Kidney tubule cell (primary cell): ENCODE measurements around the gene FUOM.
A peak's percentile ranks its signal among the peaks of the same experiment; 100 is the strongest.

Experiments used
- DNase-seq: peaks from one replicate; pipeline ENCODE4 v3.0.0-alpha.2; 2018; ENCODE audit warnings: low spot score

Gene FUOM

GRCh38 chr10:133366751-133367150, 8.9 kb upstream of the FUOM start:
- DNase-seq: no peak

DNA sequence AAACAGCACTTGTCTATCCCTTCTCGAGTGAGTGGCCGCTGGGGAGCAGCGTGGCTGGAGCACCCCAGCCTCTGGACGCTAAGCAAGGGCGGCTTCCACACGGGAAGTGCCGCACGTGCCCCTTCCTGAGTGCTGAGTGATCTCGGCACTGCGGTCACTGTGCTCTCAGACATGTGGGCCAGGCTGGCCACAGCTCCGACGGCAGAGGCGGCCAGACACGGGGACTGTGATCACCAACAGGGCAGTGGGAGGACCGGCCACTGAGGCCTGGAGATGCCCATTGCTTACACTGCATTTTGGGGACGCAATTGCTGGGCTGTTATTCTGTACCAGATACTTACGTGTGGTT, 8.3 kb upstream of the FUOM start:
- DNase-seq: no peak

DNA sequence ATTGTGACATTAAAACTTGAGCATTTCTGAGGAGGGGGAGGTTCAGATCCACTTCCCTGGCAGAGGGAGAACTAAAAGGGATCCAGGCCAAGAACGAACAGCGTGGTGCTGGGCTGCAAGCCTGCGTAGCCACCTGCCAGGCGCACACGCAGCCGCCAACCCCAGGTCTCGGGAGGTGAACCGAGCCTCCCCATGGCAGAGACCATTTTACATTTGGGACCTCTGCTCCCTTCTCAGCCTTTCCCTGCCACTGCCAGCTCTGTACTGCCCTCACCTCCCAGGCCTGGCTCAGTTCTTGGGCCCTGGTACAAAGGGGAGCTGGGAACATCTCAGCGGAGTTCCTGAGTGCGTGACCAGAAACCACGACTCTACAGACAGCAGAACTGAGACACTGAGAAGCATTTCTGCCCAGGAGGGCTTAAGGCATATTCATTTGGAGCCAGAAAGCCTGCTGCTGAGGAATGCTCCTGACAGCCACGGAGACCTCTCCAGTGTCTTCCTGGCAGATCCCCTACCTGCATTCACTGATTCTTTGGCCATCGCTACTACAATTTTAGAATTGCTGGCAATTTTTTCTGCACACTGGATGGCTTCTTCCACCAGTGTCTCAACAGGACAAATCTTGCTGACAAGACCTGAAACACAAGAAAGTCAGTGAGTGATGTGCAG, 7.8 kb upstream of the FUOM start:
- no peak for DNase-seq

- no peak for DNase-seq
These were observed 7.0 kb upstream of the FUOM start for GRCh38 chr10:133364645-133365431.

DNA sequence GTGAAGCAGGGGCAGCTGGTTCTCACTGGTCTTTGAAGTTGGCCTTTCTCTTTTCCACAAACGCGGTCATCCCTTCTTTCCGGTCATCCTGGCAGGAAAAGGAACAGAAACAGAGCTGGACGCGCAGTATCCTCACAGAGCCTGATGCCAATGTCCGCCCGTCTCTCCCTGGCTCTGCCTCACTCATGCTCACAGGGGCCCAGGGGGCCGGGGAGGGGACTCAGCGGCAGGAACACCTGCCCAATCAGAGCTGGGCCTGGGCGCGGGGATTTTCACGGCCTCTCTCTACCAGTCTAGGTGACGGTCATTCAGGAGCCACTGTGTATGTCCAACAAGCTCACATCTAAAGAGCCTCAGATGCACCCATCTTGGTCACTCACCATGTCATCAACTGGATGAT, 5.0 kb upstream of the FUOM start:
- DNase-seq: no peak

DNA sequence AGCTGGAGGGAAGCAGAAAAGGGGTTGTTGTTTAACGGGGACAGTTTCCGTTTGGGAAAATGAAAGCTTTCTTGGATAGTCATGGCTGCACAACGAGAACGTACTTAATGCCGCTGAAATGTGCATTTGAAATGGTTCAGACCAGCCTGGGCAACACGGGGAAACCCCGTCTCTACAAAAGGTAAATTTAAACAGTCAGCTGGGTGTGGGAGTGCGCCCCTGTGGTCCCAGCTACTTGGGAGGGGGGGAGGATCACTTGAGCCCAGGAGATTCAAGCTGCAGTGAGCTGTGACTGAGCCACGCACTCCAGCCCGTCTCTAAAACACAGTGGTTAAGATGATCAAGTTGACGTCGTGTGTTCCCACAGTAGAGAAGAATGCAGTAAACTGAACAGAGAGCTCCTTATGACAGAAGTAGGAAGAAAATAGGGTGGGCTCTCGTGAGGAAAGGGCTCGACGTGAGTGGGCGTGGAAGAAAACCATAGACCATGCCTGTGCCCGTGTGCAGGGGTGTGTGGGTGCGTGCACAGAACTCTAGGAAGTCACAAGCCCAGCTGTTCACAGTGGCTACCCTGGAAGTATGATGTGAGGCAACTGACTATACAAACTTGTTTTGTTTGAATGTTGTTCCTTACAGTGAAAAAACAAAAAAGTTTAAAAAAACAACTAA, 4.1 kb upstream of the FUOM start:
- DNase-seq: no peak

GRCh38 chr10:133361227-133361626, 3.4 kb upstream of the FUOM start:
- no peak for DNase-seq

DNA sequence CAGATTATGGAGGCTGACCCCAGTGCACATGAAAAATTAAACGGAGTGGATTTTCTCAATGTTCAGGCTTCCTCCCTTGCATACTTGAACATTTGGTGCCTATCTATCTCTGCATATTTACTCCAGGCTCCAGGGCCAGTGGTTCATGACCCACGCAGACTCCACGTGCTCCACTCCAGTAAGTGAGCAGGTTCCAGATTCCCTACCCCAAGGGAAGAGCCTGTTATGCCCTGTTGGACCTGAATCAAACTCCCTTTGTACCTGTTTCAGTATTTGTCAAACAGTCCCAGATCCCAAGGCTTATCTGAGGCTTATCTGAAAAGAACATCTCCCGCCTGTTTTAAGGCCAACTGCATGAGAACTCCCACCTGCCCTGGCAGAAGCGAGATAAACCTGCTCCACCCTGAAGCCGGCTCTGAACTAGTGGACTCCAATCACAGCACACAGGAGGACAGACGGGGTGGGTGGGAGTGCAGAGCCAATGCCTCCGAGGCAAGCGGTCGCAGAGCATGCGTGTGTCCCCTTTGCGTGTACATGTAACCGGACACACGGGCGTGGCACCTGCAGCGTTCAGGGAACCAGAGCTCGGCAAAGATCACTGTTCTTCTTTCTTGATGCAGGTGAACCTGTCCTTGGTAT, 2.3 kb upstream of the FUOM start:
- no peak for DNase-seq

- DNase-seq: peak; percentile 28
These were observed 1.7 kb upstream of the FUOM start for GRCh38 chr10:133359554-133359971.

DNA sequence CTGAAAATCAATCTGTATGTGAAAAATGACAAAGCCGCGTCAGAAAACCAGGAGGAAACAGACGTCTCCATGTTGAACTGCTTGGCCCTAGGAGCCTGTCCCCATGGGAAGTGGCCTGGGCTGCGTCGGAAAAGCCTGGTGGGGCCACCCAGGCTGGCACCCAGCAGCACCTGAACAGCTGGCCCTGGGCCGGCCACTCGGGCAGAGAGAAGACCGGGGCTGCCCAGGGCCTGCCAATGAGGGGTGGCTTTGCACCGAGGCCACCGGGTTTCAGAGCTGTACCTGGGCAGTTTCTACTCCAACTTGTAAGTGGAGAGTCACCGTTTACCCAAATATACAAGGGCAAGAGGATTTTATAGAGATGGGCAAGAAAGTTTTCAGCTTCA, 1.1 kb upstream of the FUOM start:
- DNase-seq: no peak

DNA sequence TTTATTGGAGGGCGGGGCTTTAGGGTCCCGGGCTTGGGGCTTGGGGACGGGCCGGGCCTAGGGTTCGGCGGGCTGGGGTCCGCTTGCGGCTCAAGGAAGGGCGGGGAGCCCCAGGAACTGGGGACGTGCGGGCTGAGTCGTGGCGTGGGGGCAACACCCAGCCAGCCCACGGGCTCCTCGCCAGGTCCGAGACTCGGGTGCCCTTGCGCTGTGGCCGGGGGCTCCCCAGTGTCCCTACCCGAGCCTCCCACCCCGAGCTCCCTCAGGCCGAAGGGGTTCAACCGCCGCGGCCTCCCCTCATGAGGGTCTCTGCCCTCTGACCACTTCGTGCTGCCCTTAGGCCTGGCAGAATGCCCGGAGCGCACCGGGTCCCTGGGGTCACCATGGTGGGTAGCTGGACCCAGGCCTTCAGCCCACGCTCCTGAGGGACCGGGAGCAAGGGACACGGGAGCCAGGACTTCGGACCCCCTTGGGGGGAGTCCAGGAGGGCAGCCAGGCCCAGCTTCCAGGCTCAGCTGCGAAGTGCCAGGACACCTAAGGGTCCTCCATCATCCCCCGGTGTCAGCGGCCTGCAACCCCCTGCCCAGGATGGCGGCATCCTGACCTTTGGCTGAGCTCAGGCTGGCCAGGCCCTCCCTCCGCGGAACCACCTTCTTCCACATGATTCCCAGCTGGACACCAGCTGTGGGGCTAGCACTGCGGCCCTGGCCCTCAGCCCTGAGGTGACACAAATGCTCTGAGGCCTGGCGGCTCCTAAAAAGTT, 524 bp upstream of the FUOM start:
- no peak for DNase-seq

DNA sequence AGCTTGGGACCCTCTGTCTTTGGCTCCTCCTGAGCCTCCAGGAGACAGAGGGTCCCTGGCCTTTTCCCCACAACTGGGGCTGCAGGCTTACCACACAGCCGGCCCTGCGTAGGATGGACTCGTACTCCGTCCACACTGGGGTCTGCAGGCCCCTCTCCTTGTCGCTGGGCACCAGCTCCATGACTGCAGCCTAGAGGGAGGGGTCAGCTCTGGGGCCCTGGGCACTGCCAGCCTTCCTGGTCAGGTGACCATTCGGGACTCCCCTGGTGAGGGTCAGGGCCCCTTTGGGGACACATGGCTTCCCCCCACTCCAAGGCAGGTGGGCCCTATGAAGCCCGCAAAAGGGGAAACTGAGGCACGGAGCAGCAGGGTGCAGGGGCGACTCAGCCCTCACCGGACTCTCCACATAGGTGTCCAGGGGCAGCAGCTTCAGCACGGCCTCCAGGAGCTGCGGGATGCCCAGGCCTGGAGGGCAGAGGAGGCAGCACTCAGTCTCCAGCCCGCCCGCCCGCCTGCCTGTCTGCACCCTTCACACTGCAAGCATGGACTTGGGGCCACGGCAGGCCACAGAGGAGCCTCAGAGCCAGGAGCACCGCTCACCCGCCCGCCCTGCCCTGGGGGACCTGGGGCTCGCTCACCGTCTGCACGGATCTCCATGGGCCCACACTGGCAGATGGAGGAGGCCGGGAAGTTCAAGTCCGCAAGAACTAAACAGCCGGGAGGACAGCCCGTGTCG, 1.1 kb downstream of the FUOM start:
- no peak for DNase-seq

DNA sequence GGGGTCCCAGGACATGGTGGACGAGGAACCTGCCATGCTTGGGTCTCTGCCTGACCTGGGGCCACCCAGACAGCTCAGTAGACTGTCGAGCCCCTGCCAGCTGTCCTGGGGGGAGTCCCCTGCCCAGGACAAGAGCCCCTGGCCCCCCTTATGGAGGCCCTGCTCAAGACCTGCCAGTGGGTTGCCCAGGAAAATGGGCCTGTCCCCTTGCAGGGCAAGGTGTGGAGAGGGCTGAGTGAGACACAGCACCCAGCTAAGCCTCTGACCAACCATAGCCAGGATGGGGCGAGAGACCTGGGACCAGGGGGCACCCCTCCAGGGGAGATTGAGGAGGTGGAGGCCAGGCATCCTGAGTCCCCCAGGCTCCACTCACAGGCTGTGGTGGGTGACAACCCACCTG, 1.8 kb downstream of the FUOM start:
- no peak for DNase-seq

DNA sequence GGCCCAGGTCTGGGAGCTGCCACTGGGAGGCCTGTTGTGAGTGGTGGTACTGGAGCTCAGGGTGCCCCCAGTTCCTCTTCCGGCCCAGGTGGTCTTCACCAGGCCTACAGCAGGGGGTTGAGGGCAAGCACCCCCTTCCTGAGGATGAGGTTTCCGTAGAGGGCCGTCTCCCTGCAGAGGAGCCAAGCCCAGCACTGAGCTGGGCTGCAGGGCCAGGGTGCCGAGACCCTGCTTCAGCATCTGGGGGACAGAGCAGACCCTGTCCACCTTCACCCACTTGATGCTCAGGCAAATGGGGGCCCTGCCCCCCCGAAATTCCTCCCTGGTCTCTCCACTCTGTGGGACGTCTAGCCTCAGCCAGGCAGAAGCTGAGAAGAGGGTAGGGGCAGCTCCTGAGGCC, 2.6 kb downstream of the FUOM start:
- DNase-seq: no peak

DNA sequence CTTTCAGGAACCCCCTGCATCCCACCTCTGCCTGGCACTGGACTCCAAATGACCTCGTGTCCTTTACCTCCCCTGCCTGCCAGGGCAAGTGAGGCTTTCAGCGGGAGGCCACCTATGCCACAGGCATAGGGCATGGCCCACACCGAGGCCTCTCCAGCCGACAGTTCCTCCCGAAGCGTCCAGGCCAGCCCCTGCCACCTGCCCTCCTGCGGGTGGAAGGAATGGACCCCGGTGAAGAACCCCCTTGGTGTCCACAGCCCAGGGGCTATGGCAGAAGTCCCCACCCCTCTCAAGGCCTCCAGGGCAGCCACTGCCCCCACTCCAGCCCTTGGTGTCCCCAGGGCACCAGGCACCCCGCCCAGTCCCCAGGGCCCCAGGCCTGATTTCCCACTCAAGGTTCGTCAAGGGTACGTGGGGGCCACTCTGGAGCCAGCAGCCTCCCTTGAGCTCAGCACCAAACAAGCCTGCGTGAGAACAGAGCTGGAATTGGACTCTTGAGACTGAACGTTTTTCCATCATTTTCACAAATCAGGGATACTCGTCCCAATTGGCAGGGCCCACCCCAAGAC, 3.1 kb downstream of the FUOM start:
- DNase-seq: no peak

DNA sequence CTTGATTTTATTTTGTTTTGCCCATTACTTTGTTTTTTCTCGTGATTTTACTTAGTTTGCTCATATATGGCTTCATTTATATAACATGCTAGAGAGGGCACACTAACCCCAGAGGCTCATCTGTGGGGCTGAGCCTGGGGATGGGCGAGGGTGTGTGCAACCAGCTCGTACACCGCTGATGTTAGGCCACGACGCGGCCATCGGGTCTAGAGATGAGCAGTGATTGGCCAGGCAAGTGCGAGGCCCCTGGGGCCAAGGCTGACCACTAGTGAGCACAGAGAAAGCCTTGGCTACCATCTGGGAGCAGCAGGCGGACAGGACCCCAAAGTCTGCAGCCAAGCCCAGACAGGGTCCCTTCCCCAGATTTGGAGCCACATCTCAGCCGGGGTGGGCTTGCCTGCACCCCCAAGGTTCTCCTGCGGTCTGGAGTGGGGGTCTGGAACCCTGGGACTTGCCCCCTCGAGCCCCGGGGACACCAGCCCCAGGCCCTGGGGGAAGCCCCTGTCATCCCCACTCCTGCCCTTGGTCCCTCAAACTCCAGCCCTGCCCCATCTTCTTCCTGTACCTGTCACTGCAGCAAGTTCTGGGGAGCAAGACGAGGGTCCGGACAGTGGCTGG, 3.7 kb downstream of the FUOM start:
- DNase-seq: no peak

- DNase-seq: no peak
These were observed 4.4 kb downstream of the FUOM start for GRCh38 chr10:133353202-133353959.

GRCh38 chr10:133351408-133352318, 6.2 kb downstream of the FUOM start:
- no peak for DNase-seq

GRCh38 chr10:133350950-133351329, 6.9 kb downstream of the FUOM start:
- no peak for DNase-seq
